CD4-positive, alpha-beta T cell treated with Interleukin-12 subunit alpha and Interleukin-12 subunit beta, for 1 hour (primary cell): ENCODE results near the gene ADAMTS17.

ENCODE experiments used
- DNase-seq: peaks from one replicate; pipeline ENCODE4 v3.0.0-alpha.2; 2020

The ADAMTS17 gene

GRCh38 chr15:100193277-100193860 is 148.4 kb downstream of the ADAMTS17 start:
- DNase-seq = no peak

GRCh38 chr15:100192097-100193080 is 149.4 kb downstream of the ADAMTS17 start:
- no peak for DNase-seq

- DNase-seq = no peak
These were observed 150.6 kb downstream of the ADAMTS17 start for GRCh38 chr15:100191161-100191560.

GRCh38 chr15:100190675-100191074 is 151.1 kb downstream of the ADAMTS17 start:
- DNase-seq = no peak

GRCh38 chr15:100189849-100190248 is 151.9 kb downstream of the ADAMTS17 start:
- DNase-seq = no peak

GRCh38 chr15:100189319-100189718 is 152.5 kb downstream of the ADAMTS17 start:
- DNase-seq = no peak

GRCh38 chr15:100187677-100188076 is 154.1 kb downstream of the ADAMTS17 start:
- no peak for DNase-seq

GRCh38 chr15:100186960-100187359 is 154.8 kb downstream of the ADAMTS17 start:
- DNase-seq = no peak

GRCh38 chr15:100186366-100186765 is 155.4 kb downstream of the ADAMTS17 start:
- DNase-seq = no peak

GRCh38 chr15:100183921-100184495 is 157.8 kb downstream of the ADAMTS17 start:
- no peak for DNase-seq

GRCh38 chr15:100180921-100181320 is 160.9 kb downstream of the ADAMTS17 start:
- no peak for DNase-seq

- DNase-seq = no peak
These were observed 166.2 kb downstream of the ADAMTS17 start for GRCh38 chr15:100175406-100176114.

- DNase-seq = no peak
These were observed 166.9 kb downstream of the ADAMTS17 start for GRCh38 chr15:100174904-100175275.

- no peak for DNase-seq
These were observed 167.4 kb downstream of the ADAMTS17 start for GRCh38 chr15:100174159-100174903.

- no peak for DNase-seq
These were observed 169.3 kb downstream of the ADAMTS17 start for GRCh38 chr15:100172356-100173024.

GRCh38 chr15:100171411-100171810 is 170.4 kb downstream of the ADAMTS17 start:
- DNase-seq = no peak

- no peak for DNase-seq
These were observed 171.2 kb downstream of the ADAMTS17 start for GRCh38 chr15:100170291-100171210.

- no peak for DNase-seq
These were observed 172.0 kb downstream of the ADAMTS17 start for GRCh38 chr15:100169615-100170290.

GRCh38 chr15:100168787-100169186 is 173.0 kb downstream of the ADAMTS17 start:
- DNase-seq = no peak

- no peak for DNase-seq
These were observed 173.8 kb downstream of the ADAMTS17 start for GRCh38 chr15:100167884-100168375.
